Activated CD8-positive, alpha-beta T cell treated with anti-CD3 and anti-CD28 coated beads for 36 hours (primary cell): ENCODE results near the gene TBXA2R. TPM values are rescaled to one million over a fixed set of nuclear protein-coding genes. Genes with fewer than 3 reads are reported as not detected.

Experiments used
- ATAC-seq: fragments of 200-7000 bp; cut with Tn5 transposase; one replicate; pipeline ENCODE4 v1.10.0; 2021; ENCODE audit warnings: mild to moderate bottlenecking, moderate library complexity
- CTCF ChIA-PET: fragments of 350-600 bp; sonication (Branson Sonifier 250); formaldehyde crosslinking; loops from one replicate; lab custom pipeline; 2021; ENCODE audit warnings: antibody characterized with exemption; lab: Charles Lee
- POLR2A ChIA-PET: fragments of 350-600 bp; sonication (Branson Sonifier 250); formaldehyde crosslinking; loops from one replicate; lab custom pipeline; 2021; ENCODE audit warnings: antibody characterized with exemption; lab: Charles Lee
- DNase-seq: peaks from one replicate; pipeline ENCODE4 v3.0.0-alpha.2; 2020
- H3K27ac Mint-ChIP-seq: one replicate; pipeline ENCODE4 v1.8.0; 2021; ENCODE audit warnings: mild to moderate bottlenecking, mixed read lengths
- H3K27me3 Mint-ChIP-seq: one replicate; pipeline ENCODE4 v1.8.0; 2021; ENCODE audit warnings: mixed read lengths
- H3K36me3 Mint-ChIP-seq: one replicate; pipeline ENCODE4 v1.8.0; 2021; ENCODE audit warnings: low read depth, mixed read lengths
- H3K4me1 Mint-ChIP-seq: one replicate; pipeline ENCODE4 v1.8.0; 2021; ENCODE audit warnings: low read depth, mixed read lengths
- H3K4me3 Mint-ChIP-seq: one replicate; pipeline ENCODE4 v1.8.0; 2021; ENCODE audit warnings: mild to moderate bottlenecking, moderate library complexity, mixed read lengths
- H3K9me3 Mint-ChIP-seq: one replicate; pipeline ENCODE4 v1.8.0; 2021; ENCODE audit warnings: mixed read lengths
- CTCF ChIP-seq: fragments of 200-600 bp; IDR thresholded peaks from one replicate; pipeline ENCODE4 v1.8.0; 2022; ENCODE audit warnings: antibody characterized with exemption, mild to moderate bottlenecking
- intact Hi-C: fragments of 100-400 bp; cut with micrococcal nuclease; formaldehyde crosslinking; loops from one replicate; pipeline ENCODE4 v1.10.0; 2022
- total RNA-seq, 2 experiments: library from RNA; stranded (reverse); gene quantifications; one replicate each; pipeline ENCODE4 v1.2.3, GENCODE V29; 2021

Gene TBXA2R
- total RNA-seq, 2 experiments from 2014 or later = 2.7 to 3.0 TPM

DNA sequence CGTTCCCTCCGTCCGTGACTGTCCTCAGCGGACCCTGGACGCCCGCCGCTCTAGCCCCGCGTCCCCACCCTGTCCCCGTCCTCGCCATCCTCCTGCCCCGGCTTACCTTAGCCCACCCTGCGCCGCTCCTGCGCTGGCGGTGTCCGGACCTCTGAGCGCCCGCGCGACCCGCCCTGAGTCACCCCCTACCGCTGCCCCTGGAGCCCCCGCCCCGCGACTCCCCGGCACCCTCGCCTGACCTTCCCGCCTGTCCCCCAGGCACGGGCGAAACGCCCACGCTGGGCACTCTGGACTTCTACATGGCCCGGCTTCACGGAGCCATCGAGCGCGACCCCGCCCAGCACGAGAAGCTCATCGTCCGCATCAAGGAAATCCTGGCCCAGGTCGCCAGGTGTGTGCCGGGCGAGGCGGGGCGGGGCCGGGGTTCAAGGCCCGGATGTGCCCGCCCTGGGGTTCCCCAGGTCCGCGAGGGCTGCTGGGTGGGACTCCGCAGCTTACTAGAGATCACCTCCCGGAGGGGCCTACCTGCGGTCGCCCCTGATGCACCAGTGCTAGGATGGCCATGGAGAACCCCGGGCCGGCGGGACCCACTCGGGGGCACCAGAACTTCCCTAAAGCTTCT, 28.8 kb downstream of the TBXA2R start:
- DNase-seq (no peak), ATAC-seq (no peak)
- Mint-ChIP-seq H3K27me3 (no peaks in the 10 kb centered on the region), H3K9me3 (no peaks in the 10 kb centered on the region), H3K27ac (no peak overlapping the region), H3K36me3 (peaks cover 13% of the 10 kb centered on the region), H3K4me3 (no peak overlapping the region), H3K4me1 (peaks cover 4% of the 10 kb centered on the region)
- ChIA-PET POLR2A (no interaction called here), CTCF (interaction anchor here (1.1 kb wide), 1 partner anchor 9 kb away, joined by 4 read pairs; no protein-coding TSS in a partner anchor)
- no peak for TF ChIP-seq CTCF
- intact Hi-C loops = no loop called here

DNA sequence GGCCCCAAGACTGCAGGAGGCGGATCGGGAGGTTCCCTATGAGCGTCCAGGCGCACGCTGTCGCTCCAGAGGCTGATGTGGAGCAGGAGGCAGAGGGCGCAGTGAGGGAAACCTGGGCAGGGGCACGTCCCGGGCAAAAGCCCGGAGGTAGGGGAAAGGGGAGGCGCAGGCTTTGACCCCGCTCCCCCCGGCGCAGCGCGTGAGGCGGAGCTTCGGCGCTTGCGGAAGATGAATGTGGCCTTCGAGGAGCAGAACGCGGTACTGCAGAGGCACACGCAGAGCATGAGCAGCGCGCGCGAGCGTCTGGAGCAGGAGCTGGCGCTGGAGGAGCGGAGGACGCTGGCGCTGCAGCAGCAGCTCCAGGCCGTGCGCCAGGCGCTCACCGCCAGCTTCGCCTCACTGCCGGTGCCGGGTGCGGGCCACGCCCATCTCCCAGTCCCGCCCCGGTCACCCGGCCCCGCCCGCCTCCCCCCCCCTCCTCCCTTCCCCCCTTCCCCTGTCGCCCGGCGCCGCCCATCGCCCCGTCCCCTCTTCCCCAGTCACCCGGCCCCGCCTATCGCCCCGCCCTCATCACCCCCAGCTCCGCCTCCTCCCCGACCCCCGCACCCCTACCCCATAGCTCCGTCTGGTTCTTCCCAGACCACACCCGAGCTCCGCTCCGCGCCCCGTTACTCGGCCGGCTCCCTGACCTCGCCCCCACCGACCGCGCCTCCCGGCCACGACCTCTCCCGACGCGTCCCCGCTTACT, 29.8 kb downstream of the TBXA2R start:
- Mint-ChIP-seq H3K27me3 (no peaks in the 10 kb centered on the region), H3K4me3 (no peak overlapping the region), H3K27ac (no peak overlapping the region), H3K36me3 (peaks cover 13% of the 10 kb centered on the region), H3K9me3 (no peaks in the 10 kb centered on the region), H3K4me1 (peaks cover 7% of the 10 kb centered on the region)
- intact Hi-C loops = no loop called here
- TF ChIP-seq CTCF = no peak
- DNase-seq (no peak), ATAC-seq (no peak)
- POLR2A ChIA-PET = no interaction called here
- CTCF ChIA-PET = no interaction called here

DNA sequence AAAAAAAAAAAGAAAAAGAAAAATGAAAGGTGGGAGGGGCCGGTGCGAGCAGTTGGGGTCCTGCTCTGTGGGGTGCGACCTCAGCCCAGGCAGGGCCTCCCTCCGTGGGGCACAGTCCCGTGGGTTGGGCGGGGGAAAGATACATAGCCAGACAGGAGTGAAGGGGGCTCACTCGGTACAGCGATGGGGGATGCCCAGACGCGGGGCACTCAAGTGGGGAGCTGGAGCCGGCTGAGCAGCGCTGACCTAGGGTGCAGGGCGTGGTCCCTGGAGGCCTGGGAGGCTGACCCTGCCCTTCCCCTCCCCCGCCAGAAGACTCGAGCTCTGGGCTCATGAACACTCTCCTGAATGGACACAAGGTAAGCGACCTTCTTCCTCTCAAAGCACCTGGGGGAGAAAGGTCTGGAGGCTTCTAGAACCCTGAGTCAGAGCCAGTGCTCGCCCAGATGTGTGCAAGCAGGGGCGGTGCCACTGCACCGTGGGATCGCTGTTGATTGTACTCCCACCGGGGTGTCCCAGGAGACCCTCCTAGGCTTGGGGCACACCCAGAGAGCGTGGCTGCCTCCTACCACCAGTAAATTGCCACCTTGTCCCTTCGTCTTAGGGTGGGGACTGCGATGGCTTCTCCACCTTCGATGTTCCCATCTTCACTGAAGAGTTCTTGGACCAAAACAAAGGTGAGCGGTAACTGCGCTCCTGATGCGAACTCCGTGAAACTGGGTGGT, 30.6 kb downstream of the TBXA2R start:
- H3K4me1 Mint-ChIP-seq = peaks cover 11% of the 10 kb centered on the region
- no peaks in the 10 kb centered on the region for H3K27me3 Mint-ChIP-seq
- CTCF ChIA-PET = interaction anchor here (1.3 kb wide), 1 partner anchor 19 kb away, joined by 5 read pairs; the partner anchor contains the start of gene MFSD12
- intact Hi-C loops = no loop called here
- TF ChIP-seq CTCF = no peak
- ATAC-seq = no peak
- H3K9me3 Mint-ChIP-seq = no peaks in the 10 kb centered on the region
- H3K27ac Mint-ChIP-seq = no peak overlapping the region
- H3K36me3 Mint-ChIP-seq = peaks cover 13% of the 10 kb centered on the region
- POLR2A ChIA-PET = interaction anchor here (0.6 kb wide), 1 partner anchor 11 kb away, joined by 4 read pairs; no protein-coding TSS in a partner anchor
- H3K4me3 Mint-ChIP-seq = no peak overlapping the region
- no peak for DNase-seq

DNA sequence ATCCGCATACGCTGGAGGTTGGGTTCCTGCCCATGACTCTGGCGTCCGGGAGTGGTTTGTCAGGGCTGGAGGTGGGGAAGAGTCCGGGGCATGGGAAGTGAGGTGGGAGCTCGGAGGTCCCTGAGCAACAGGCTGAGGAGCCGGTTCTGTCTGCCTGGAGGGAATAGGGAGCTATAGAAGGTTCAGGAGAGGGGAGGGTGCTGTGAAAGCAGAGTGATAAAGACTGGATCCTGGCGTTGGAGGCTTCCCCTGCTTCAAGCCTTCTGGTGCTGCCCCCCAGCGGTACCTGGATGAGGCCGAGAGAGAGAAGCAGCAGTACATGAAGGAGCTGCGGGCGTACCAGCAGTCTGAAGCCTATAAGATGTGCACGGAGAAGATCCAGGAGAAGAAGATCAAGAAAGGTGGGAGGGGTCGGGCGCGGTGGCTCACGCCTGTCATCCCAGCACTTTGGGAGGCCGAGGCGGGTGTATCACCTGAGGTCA, 31.4 kb downstream of the TBXA2R start:
- ChIA-PET POLR2A (interaction anchor here (0.6 kb wide), 1 partner anchor 10 kb away, joined by 4 read pairs; no protein-coding TSS in a partner anchor), CTCF (interaction anchor here (1.3 to 1.6 kb wide), 2 partner anchors 11 to 18 kb away, joined by 4 to 5 read pairs; partner anchors contain the start of gene MFSD12)
- Mint-ChIP-seq H3K4me3 (no peak overlapping the region), H3K9me3 (no peaks in the 10 kb centered on the region), H3K27me3 (no peaks in the 10 kb centered on the region), H3K36me3 (peaks cover 13% of the 10 kb centered on the region), H3K27ac (no peak overlapping the region), H3K4me1 (peaks cover 11% of the 10 kb centered on the region)
- DNase-seq (peak; percentile 51), ATAC-seq (no peak)
- intact Hi-C loops = no loop called here
- no peak for TF ChIP-seq CTCF
